ENCODE data around the gene BRINP2. TPM values are rescaled to one million over a fixed set of nuclear protein-coding genes. Genes with fewer than 3 reads are reported as not detected.

The BRINP2 gene
- polyA plus RNA-seq, 1 experiment, result not detected

DNA sequence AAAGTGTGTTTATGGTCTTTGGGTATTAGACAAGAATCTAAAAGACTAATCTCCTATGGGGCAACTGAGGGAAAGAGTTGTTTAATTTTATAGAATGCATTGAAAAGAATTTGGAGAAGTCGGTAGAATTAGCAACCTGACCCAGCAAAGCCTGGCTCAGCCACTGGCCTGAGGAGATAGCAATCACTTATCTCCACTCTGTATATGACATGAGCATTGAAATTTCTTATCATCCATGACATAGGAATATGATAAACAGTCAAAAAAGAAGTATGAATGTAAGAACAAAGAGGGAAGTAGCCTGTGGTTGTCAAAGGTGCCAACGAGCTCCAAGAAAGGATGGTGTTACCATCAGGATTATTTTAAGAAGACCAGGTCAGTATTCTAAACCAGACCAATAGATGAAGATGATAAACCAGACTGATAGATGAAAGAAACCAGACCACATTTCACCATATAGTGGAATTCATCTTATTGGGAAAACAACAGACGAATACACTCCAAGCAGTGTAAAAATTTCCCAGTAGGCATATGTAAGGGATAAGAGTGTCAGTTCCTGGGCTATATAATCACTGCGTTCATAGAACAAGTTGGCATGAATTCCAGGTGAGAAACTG is 42.0 kb upstream of the BRINP2 start:
- Histone ChIP-seq H3K27me3 (ENCODE audit: control insufficient read depth, insufficient read depth, low read length) (peaks cover 2% of the 10 kb centered on the region), H3K27ac (ENCODE audit: low read depth, low read length) (no peak overlapping the region), H3K4me3 (ENCODE audit: low read depth, low read length) (no peak overlapping the region), H3K9me3 (ENCODE audit: control insufficient read depth, insufficient read depth, low read length) (no peaks in the 10 kb centered on the region)
- POLR2A ChIA-PET, result no interaction called here
- CTCF ChIA-PET, result no interaction called here
- DNase-seq (ENCODE audit: low read depth, low spot score), result no peak
- TF ChIP-seq, protein P1, sequence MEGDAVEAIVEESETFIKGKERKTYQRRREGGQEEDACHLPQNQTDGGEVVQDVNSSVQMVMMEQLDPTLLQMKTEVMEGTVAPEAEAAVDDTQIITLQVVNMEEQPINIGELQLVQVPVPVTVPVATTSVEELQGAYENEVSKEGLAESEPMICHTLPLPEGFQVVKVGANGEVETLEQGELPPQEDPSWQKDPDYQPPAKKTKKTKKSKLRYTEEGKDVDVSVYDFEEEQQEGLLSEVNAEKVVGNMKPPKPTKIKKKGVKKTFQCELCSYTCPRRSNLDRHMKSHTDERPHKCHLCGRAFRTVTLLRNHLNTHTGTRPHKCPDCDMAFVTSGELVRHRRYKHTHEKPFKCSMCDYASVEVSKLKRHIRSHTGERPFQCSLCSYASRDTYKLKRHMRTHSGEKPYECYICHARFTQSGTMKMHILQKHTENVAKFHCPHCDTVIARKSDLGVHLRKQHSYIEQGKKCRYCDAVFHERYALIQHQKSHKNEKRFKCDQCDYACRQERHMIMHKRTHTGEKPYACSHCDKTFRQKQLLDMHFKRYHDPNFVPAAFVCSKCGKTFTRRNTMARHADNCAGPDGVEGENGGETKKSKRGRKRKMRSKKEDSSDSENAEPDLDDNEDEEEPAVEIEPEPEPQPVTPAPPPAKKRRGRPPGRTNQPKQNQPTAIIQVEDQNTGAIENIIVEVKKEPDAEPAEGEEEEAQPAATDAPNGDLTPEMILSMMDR (IDR thresholded peaks at IDR 0.05; ENCODE audit: low read depth, low read length), result no peak

DNA sequence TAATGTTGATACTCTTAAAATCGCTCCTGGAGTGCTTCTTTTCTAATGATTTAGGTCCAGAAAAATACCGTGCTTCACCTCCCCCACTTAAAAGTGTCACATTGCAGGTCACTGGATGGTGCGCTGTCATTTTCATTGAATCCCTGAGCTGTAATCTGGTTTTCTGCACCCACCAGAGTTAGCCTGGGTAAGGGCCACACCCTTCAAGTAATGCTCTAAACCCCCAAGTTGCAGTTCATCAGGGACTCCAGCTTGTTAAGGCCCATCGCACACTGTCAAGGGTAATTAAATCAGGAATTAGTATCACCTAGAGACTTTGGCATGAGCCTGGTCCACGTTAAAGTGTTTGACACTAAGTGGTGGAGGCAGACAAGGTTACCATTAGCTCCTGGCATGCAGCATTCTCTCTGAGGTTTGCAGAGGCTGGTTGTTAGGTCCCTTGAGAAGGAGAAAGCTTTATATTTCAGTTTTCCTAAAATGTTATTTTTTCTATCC is 40.3 kb upstream of the BRINP2 start:
- TF ChIP-seq, protein P1 (IDR thresholded peaks at IDR 0.05; ENCODE audit: low read depth, low read length), result no peak
- H3K9me3 ChIP-seq (ENCODE audit: control insufficient read depth, insufficient read depth, low read length), result no peaks in the 10 kb centered on the region
- CTCF ChIA-PET, result no interaction called here
- POLR2A ChIA-PET, result no interaction called here
- DNase-seq (ENCODE audit: low read depth, low spot score), result no peak
- peaks cover 2% of the 10 kb centered on the region for H3K27me3 ChIP-seq (ENCODE audit: control insufficient read depth, insufficient read depth, low read length)
- no peak overlapping the region for H3K27ac ChIP-seq (ENCODE audit: low read depth, low read length)
- H3K4me3 ChIP-seq (ENCODE audit: low read depth, low read length), result no peak overlapping the region

DNA sequence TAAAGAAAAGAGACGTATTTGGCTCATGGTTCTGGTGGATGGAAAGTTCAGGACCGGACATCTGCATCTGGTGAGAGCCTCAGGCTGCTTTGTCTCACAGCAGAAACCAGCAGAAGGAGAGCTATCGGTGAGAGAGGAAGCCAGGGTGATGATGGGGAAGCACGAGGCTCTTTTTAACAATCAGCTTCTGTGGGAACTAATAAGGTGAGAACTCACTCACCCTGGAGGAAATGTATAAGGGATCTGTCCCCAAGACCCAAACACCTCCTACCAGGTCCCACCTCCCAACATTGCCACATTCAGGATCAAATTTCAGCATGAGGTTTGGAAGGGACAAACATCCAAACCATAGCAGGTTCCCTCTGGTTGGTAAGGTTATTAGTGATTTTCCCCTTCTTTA is 39.0 kb upstream of the BRINP2 start:
- TF ChIP-seq, protein P1 (IDR thresholded peaks at IDR 0.05; ENCODE audit: low read depth, low read length), result no peak
- CTCF ChIA-PET, result no interaction called here

DNA sequence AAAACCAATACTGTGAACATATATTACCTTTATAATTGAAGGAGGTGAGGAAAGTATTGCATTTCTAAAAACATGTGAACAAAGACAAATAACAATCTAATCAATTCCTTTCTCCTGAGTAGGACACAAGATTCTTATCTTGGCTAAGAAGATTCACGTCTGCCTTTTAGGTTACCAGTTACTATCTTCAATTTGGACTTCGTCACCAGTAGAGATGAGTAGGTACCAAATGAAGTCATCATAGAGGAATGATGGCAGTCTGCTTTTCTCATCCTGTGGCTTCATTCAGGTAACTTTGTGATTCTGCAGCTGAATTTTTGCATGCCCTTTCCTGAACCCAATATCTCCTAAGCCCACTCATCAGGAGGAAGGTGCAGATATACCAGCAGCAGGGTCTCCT is 38.6 kb upstream of the BRINP2 start:
- H3K27me3 ChIP-seq (ENCODE audit: control insufficient read depth, insufficient read depth, low read length), result peaks cover 2% of the 10 kb centered on the region
- H3K27ac ChIP-seq (ENCODE audit: low read depth, low read length), result no peak overlapping the region
- no peak for DNase-seq (ENCODE audit: low read depth, low spot score)
- H3K9me3 ChIP-seq (ENCODE audit: control insufficient read depth, insufficient read depth, low read length), result no peaks in the 10 kb centered on the region
- TF ChIP-seq, protein P1 (IDR thresholded peaks at IDR 0.05; ENCODE audit: low read depth, low read length), result no peak
- no peak overlapping the region for H3K4me3 ChIP-seq (ENCODE audit: low read depth, low read length)
- ChIA-PET CTCF (interaction anchor here (1.2 kb wide), 1 partner anchor 50 kb away, joined by 4 read pairs; no protein-coding TSS in a partner anchor), POLR2A (no interaction called here)

More for the DNA sequence above, 39.0 kb upstream of the BRINP2 start:
- H3K4me3 ChIP-seq (ENCODE audit: low read depth, low read length), result no peak overlapping the region
- no peaks in the 10 kb centered on the region for H3K9me3 ChIP-seq (ENCODE audit: control insufficient read depth, insufficient read depth, low read length)
- no peak for DNase-seq (ENCODE audit: low read depth, low spot score)
- POLR2A ChIA-PET, result no interaction called here
- peaks cover 2% of the 10 kb centered on the region for H3K27me3 ChIP-seq (ENCODE audit: control insufficient read depth, insufficient read depth, low read length)
- H3K27ac ChIP-seq (ENCODE audit: low read depth, low read length), result no peak overlapping the region

DNA sequence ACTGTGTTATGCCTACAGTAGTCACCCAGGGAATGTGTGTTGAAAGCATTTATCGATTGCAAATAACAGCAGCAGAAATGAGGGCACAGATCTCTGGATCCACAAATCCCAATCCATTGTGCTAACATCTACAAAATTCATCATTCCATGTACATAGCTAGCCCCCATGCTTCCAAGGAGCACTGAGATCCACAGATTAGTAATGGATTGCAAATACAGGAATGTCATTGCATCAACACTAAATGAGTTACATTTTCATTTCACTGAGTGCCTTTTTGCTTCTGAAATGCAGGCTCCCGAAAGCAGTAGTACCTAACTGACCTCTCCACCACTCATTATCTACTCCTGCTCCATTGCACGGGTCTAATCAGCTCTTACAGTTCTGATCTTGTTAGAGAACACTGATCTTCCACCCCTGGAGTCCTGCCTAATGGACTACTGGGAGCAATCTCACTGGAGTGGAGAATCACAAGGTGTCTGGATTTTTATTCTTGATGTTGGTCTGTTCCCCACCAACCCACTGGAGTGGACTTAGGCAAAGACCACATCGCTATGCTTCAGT is 36.7 kb upstream of the BRINP2 start:
- H3K9me3 ChIP-seq (ENCODE audit: control insufficient read depth, insufficient read depth, low read length), result no peaks in the 10 kb centered on the region
- CTCF ChIA-PET, result no interaction called here
- no peak overlapping the region for H3K4me3 ChIP-seq (ENCODE audit: low read depth, low read length)
- peaks cover 2% of the 10 kb centered on the region for H3K27me3 ChIP-seq (ENCODE audit: control insufficient read depth, insufficient read depth, low read length)
- POLR2A ChIA-PET, result no interaction called here
- TF ChIP-seq, protein P1 (IDR thresholded peaks at IDR 0.05; ENCODE audit: low read depth, low read length), result no peak
- no peak overlapping the region for H3K27ac ChIP-seq (ENCODE audit: low read depth, low read length)
- no peak for DNase-seq (ENCODE audit: low read depth, low spot score)
